Endodermal cell (in vitro differentiated cells): ENCODE data around the gene KLHL18. TPM values are rescaled to one million over a fixed set of nuclear protein-coding genes. Genes with fewer than 3 reads are reported as not detected.

ENCODE experiments used
- DNase-seq: peaks from one replicate; pipeline ENCODE4 v3.0.0-alpha.2; 2017
- H3K27ac ChIP-seq: 2 replicates; pipeline ENCODE4 v1.5.1; 2013; ENCODE audit warnings: mild to moderate bottlenecking, low read depth, low read length, moderate library complexity
- H3K27me3 ChIP-seq: 2 replicates; pipeline ENCODE4 v1.6.1; 2013; ENCODE audit warnings: mild to moderate bottlenecking, low read length, moderate library complexity; ENCODE audit not compliant: insufficient read depth, control insufficient read depth, poor library complexity, severe bottlenecking
- H3K36me3 ChIP-seq: 2 replicates; pipeline ENCODE4 v1.7.0; 2013; ENCODE audit warnings: mild to moderate bottlenecking, low read length, moderate library complexity; ENCODE audit not compliant: control insufficient read depth, insufficient read depth
- H3K4me1 ChIP-seq: one replicate; pipeline ENCODE4 v1.7.0; 2013; ENCODE audit warnings: low read length; ENCODE audit not compliant: control insufficient read depth, insufficient read depth
- H3K4me3 ChIP-seq: 2 replicates; pipeline ENCODE4 v1.5.1; 2013; ENCODE audit warnings: mild to moderate bottlenecking, low read length, moderate library complexity
- H3K9ac ChIP-seq: 2 replicates; pipeline ENCODE4 v1.6.1; 2013; ENCODE audit warnings: mild to moderate bottlenecking, low read length, moderate library complexity; ENCODE audit not compliant: poor library complexity, severe bottlenecking; ENCODE audit errors: extremely low read depth
- H3K9me3 ChIP-seq: 2 replicates; pipeline ENCODE4 v1.6.1; 2013; ENCODE audit warnings: mild to moderate bottlenecking, low read length, moderate library complexity; ENCODE audit not compliant: control insufficient read depth
- H3K27ac Mint-ChIP-seq: 2 replicates; pipeline ENCODE4 v1.8.0; 2020; ENCODE audit warnings: mixed read lengths
- H3K27me3 Mint-ChIP-seq: 2 replicates; pipeline ENCODE4 v1.8.0; 2021; ENCODE audit warnings: mild to moderate bottlenecking, mixed read lengths; ENCODE audit not compliant: insufficient read depth
- H3K36me3 Mint-ChIP-seq: 2 replicates; pipeline ENCODE4 v1.8.0; 2020; ENCODE audit warnings: low read depth, mixed read lengths
- H3K4me1 Mint-ChIP-seq: 2 replicates; pipeline ENCODE4 v1.8.0; 2020; ENCODE audit warnings: mixed read lengths
- H3K4me3 Mint-ChIP-seq: 2 replicates; pipeline ENCODE4 v1.8.0; 2020; ENCODE audit warnings: mild to moderate bottlenecking, moderate library complexity, mixed read lengths
- H3K9me3 Mint-ChIP-seq: 2 replicates; pipeline ENCODE4 v1.8.0; 2020; ENCODE audit warnings: mild to moderate bottlenecking, mixed read lengths
- CTCF ChIP-seq: fragments of 200-600 bp; sonication (generic); conservative IDR thresholded peaks from 2 replicates; pipeline ENCODE4 v1.5.0; 2021; ENCODE audit warnings: antibody characterized with exemption, mild to moderate bottlenecking
- whole genome bisulfite sequencing, 2 experiments: methylation state at CpG; one replicate each; pipeline versions ENCODE4 v1.1.5 to v1.1.7; 2013; ENCODE audit warnings: missing lambda C conversion rate in 2 of 2, mixed read lengths in 1 of 2; ENCODE audit not compliant: insufficient coverage in 1 of 2, insufficient read length in 1 of 2; 5-methylcytosine and 5-hydroxymethylcytosine counted together
- total RNA-seq, 2 donors: library from RNA; stranded (reverse); fragmentation: NEBNext Ultra II Directional in 1 of 2; extraction: Animal tissue kit (Norgen Biotek cat#: 25700) in 1 of 2; gene quantifications; 2 replicates in 1 of 2; 3 replicates in 1 of 2; pipeline ENCODE4 v1.2.1, GENCODE V29; 2021

The KLHL18 gene
- total RNA-seq, 2 donors from 2014 or later, result 20.7 to 28.3 TPM

GRCh38 chr3:47342151-47342550 lies 59.4 kb downstream of the KLHL18 start:
- TF ChIP-seq CTCF, result no peak
- peaks cover 3% of the 10 kb centered on the region for H3K4me1 Mint-ChIP-seq
- H3K4me1 ChIP-seq, result no peaks in the 10 kb centered on the region
- DNase-seq, result no peak
- no peaks in the 10 kb centered on the region for H3K9me3 Mint-ChIP-seq
- H3K36me3 Mint-ChIP-seq, result peaks cover 52% of the 10 kb centered on the region
- H3K9ac ChIP-seq, result no peak overlapping the region
- 96 to 100% methylated on average over 2 of the region's 2 CpGs for WGBS, 2 experiments
- H3K27ac Mint-ChIP-seq, result peak overlapping the region; percentile 31
- no peaks in the 10 kb centered on the region for H3K27me3 ChIP-seq
- H3K4me3 ChIP-seq, result no peak overlapping the region
- no peak overlapping the region for H3K27ac ChIP-seq
- no peaks in the 10 kb centered on the region for H3K27me3 Mint-ChIP-seq
- H3K9me3 ChIP-seq, result no peaks in the 10 kb centered on the region
- H3K4me3 Mint-ChIP-seq, result no peak overlapping the region
- peaks cover 66% of the 10 kb centered on the region for H3K36me3 ChIP-seq

GRCh38 chr3:47342812-47343211 lies 60.1 kb downstream of the KLHL18 start:
- peaks cover 46% of the 10 kb centered on the region for H3K36me3 Mint-ChIP-seq
- no peak overlapping the region for H3K4me3 Mint-ChIP-seq
- Histone ChIP-seq H3K9ac (no peak overlapping the region), H3K36me3 (peaks cover 59% of the 10 kb centered on the region), H3K4me1 (no peaks in the 10 kb centered on the region), H3K4me3 (no peak overlapping the region), H3K27me3 (no peaks in the 10 kb centered on the region), H3K9me3 (no peaks in the 10 kb centered on the region), H3K27ac (no peak overlapping the region)
- no peak for TF ChIP-seq CTCF
- DNase-seq, result no peak
- H3K27me3 Mint-ChIP-seq, result no peaks in the 10 kb centered on the region
- H3K9me3 Mint-ChIP-seq, result no peaks in the 10 kb centered on the region
- no peak overlapping the region for H3K27ac Mint-ChIP-seq
- H3K4me1 Mint-ChIP-seq, result peaks cover 8% of the 10 kb centered on the region

GRCh38 chr3:47343471-47343971 lies 60.8 kb downstream of the KLHL18 start:
- Histone ChIP-seq H3K4me1 (no peaks in the 10 kb centered on the region), H3K27me3 (no peaks in the 10 kb centered on the region), H3K36me3 (peaks cover 52% of the 10 kb centered on the region), H3K9me3 (no peaks in the 10 kb centered on the region), H3K4me3 (no peak overlapping the region), H3K27ac (no peak overlapping the region), H3K9ac (no peak overlapping the region)
- no peaks in the 10 kb centered on the region for H3K27me3 Mint-ChIP-seq
- H3K4me1 Mint-ChIP-seq, result peaks cover 8% of the 10 kb centered on the region
- WGBS, 2 experiments, result 94 to 97% methylated on average over 6 to 17 of the region's 17 CpGs
- H3K9me3 Mint-ChIP-seq, result no peaks in the 10 kb centered on the region
- DNase-seq, result no peak
- H3K36me3 Mint-ChIP-seq, result peaks cover 40% of the 10 kb centered on the region
- no peak overlapping the region for H3K4me3 Mint-ChIP-seq
- no peak overlapping the region for H3K27ac Mint-ChIP-seq
- TF ChIP-seq CTCF, result no peak
